ENCODE measurements around the gene C22orf42. TPM values are rescaled to one million over a fixed set of nuclear protein-coding genes. Genes with fewer than 3 reads are reported as not detected.
"Not testable (repeated sequence)": the region's sequence is repeated elsewhere in the genome, so short reads cannot be mapped to it uniquely, and the experiment has no call there.

C22orf42 gene
- total RNA-seq, 1 donor from 2014 or later: not detected

DNA sequence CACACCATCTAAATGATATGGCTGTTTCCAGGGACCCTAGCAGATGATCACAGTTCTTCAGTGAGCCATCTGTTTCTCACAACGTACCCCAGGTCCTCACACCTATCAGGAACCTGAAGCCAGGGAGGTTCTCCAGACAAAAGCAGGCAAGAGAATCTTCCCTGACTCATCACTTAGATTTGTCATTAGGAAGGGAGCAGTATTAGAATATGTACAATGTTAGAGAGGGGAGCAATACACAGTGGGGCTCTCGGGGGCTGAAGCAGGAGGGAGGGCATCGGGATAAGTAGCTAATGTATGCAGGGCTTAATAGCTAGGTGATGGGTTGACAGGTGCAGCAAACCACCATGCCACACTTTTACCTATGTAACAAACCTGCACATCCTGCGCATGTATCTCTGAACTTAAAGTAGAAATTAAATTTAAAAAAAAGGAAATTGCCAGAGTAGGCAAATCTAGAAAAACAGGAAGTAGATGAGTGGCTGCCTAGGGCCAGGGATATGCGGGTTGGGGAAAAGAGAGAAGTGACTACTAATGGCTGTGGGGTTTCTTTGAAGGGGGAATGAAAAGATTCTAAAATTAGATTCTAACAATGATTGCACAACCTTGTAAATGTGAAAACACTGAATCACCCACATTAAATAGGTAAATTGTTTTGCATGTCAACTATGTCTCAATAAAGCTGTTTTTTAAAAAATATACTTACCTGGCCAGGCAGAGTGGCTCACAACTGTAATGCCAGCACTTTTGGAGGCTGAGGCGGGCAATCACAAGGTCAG is 14.4 kb downstream of the C22orf42 start:
- intact Hi-C loops (cut with DNase I): no loop called here
- no peak for DNase-seq
- no peak overlapping the region for H3K27ac ChIP-seq
- H3K4me3 ChIP-seq: no peak overlapping the region
- H3K36me3 ChIP-seq: no peaks in the 10 kb centered on the region
- peaks cover 7% of the 10 kb centered on the region for H3K4me1 ChIP-seq
- TF ChIP-seq, protein P1, sequence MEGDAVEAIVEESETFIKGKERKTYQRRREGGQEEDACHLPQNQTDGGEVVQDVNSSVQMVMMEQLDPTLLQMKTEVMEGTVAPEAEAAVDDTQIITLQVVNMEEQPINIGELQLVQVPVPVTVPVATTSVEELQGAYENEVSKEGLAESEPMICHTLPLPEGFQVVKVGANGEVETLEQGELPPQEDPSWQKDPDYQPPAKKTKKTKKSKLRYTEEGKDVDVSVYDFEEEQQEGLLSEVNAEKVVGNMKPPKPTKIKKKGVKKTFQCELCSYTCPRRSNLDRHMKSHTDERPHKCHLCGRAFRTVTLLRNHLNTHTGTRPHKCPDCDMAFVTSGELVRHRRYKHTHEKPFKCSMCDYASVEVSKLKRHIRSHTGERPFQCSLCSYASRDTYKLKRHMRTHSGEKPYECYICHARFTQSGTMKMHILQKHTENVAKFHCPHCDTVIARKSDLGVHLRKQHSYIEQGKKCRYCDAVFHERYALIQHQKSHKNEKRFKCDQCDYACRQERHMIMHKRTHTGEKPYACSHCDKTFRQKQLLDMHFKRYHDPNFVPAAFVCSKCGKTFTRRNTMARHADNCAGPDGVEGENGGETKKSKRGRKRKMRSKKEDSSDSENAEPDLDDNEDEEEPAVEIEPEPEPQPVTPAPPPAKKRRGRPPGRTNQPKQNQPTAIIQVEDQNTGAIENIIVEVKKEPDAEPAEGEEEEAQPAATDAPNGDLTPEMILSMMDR (IDR thresholded peaks at IDR 0.05): no peak
- peak; percentile 57 to 76 for ATAC-seq
- H3K9me3 ChIP-seq: peaks cover 4% of the 10 kb centered on the region
- H3K27me3 ChIP-seq (ENCODE audit: low read depth): no peaks in the 10 kb centered on the region

DNA sequence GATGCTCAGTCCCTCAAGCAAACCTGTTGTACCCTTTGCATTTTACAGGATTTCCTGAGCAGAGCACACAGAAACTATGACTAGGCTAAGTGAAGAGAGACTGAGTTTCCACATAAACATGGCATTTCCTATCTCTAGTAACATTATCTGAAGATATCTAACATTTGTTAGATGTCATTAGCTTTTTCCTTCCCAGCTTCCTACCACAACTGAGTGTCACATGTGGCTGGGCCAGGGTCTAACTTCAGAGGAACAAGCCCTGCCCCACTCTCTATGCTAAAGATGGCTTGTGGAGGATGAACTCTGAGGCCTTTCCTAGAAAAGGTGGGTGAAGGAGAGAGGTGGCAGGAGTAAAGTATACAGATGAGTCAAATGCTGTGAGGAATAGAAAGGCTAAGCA is 16.5 kb downstream of the C22orf42 start:
- TF ChIP-seq, protein P1 (IDR thresholded peaks at IDR 0.05): no peak
- peaks cover 12% of the 10 kb centered on the region for H3K4me1 ChIP-seq
- DNase-seq (no peak), ATAC-seq (no peak)
- no peaks in the 10 kb centered on the region for H3K27me3 ChIP-seq (ENCODE audit: low read depth)
- H3K27ac ChIP-seq: no peak overlapping the region
- no peak overlapping the region for H3K4me3 ChIP-seq
- peaks cover 4% of the 10 kb centered on the region for H3K9me3 ChIP-seq
- intact Hi-C loops (cut with DNase I): no loop called here
- no peaks in the 10 kb centered on the region for H3K36me3 ChIP-seq

DNA sequence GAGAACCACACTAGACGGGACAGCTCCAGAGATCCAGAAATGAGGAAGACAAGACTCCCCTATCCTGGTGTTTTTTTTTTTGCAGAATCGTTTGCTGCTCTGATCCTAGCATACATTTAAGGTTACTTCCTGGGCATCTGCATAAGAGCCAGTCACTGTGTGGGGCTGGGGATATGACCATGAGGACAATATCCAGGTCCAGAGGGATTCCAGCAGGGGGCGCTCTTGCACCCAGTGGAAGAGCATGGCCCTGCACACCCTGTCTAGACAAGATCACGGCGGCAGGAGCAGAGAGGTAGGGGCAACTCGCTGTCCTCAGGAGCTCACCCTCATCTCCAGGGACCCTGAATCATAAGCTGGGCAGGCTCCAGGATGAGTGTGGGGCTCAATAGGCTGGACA is 18.4 kb downstream of the C22orf42 start:
- H3K27me3 ChIP-seq (ENCODE audit: low read depth); intact Hi-C loops (cut with DNase I); H3K4me3 ChIP-seq; H3K9me3 ChIP-seq; H3K36me3 ChIP-seq; DNase-seq; H3K27ac ChIP-seq: not testable (repeated sequence)
- TF ChIP-seq, protein P1 (IDR thresholded peaks at IDR 0.05): peak; percentile 31
- H3K4me1 ChIP-seq: peaks cover 12% of the 10 kb centered on the region
- ATAC-seq: peak; percentile 70 to 74

DNA sequence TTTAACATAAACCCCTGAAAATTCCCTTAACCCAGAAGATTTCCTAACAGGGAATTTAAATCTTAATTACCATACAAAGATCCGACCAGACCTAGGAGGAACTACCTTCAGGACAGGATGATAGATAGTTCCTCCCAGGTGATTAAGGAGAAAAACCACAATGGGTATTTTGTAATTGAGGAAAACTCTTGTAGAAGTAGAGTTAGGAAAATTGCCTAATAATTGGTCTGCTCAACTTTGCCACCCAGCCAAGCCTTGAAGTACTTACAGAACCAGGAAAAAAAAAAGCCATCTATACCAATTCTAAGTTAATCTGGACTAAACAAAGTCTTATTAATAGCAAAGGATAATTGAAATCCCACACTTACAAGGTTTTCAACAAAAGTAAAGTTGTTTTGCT is 20.5 kb downstream of the C22orf42 start:
- H3K27me3 ChIP-seq (ENCODE audit: low read depth); DNase-seq; ATAC-seq; H3K36me3 ChIP-seq; H3K4me1 ChIP-seq; H3K9me3 ChIP-seq; intact Hi-C loops (cut with DNase I): not testable (repeated sequence)
- H3K27ac ChIP-seq: peak overlapping the region; percentile 8
- peak overlapping the region; percentile 59 for H3K4me3 ChIP-seq

DNA sequence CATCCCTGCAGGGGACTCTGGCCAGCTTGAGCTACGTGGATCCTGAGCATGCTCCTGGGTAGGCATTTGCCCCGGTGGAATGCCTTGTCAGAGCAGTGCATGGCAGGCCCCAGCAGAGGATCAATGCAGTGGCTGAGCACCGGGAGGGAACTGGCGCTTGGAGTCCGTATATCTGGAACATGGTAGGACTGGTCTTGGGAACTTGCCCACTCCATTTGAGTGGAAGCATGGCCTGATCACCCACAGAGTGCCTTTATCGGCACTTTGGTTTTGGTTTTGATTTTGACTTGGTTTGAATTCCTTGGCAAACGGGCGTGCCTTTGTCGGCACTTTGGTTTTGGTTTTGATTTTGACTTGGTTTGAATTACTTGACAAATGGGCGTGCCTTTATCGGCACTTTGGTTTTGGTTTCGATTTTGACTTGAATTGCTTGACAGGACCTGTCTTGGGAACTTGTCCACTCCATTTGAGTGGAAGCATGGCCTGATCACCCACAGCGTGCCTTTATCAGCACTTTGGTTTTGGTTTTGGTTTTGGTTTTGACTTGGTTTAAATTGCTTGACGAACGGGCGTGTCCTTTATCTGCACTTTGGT is 21.3 kb downstream of the C22orf42 start:
- H3K9me3 ChIP-seq; H3K27me3 ChIP-seq (ENCODE audit: low read depth); H3K36me3 ChIP-seq; DNase-seq; H3K4me1 ChIP-seq; intact Hi-C loops (cut with DNase I): not testable (repeated sequence)
- peak; percentile 54 to 73 for ATAC-seq
- H3K27ac ChIP-seq: peak overlapping the region; percentile 75
- peak overlapping the region; percentile 59 for H3K4me3 ChIP-seq

DNA sequence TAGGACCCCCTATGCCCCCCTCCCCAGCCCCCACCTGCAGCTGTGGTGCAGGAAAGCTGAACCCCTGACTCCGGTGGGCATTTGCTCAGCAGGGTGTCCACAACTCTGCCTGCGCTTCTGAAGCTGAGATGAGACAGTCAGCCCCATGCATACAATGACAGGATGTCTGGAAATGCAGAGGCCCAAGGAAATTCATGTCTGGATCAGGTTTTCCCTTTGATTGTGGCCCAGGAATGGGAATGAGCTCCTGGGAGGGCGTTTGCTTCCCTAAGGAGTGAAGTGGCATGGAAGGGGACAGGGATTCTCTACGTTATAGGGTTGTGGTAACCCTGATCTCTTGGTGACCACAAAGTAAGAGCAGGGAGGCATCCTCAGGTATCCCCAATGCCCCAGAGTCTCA is 22.2 kb downstream of the C22orf42 start:
- H3K27me3 ChIP-seq (ENCODE audit: low read depth); intact Hi-C loops (cut with DNase I); H3K4me3 ChIP-seq; H3K4me1 ChIP-seq; ATAC-seq; H3K9me3 ChIP-seq; H3K27ac ChIP-seq; DNase-seq; H3K36me3 ChIP-seq: not testable (repeated sequence)

DNA sequence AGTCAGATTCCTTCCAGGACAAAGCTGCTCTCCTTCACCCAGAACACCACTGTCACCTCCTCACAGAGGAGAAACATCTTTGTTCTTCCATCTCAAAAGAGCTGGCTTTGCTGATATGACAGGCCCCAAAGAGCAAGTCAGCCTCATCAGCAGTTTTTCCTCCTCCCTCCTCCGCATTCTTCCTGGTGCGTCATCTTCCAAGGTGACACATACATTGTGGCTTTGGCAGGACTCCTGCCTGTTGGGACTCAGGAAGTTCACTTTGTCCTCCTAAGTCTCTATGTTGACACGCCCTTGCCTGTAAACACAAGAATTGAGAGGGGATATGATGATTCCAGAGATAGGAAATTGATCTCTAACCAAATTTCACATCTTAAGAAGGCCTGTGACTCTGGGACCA is 23.1 kb downstream of the C22orf42 start:
- H3K4me3 ChIP-seq; intact Hi-C loops (cut with DNase I): not testable (repeated sequence)

DNA sequence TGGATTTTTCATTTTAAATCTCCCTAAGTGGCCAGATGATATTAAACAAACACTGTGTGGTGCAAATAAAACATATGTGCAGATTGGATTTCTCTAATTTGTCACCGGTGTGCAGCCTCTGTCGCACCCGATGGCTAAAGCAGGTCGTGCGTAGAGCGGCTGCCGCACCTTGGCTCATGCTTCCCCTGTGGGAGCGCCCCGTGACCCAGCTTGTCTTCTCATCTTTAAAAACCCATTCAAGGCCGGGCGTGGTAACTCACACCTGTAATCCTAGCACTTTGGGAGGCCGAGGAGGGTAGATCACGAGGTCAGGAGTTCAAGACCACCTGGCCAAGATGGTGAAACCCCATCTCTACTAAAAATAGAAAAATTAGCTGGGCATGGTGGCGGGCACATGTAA is 24.3 kb downstream of the C22orf42 start:
- H3K4me1 ChIP-seq; H3K27me3 ChIP-seq (ENCODE audit: low read depth); H3K9me3 ChIP-seq; ATAC-seq; DNase-seq; intact Hi-C loops (cut with DNase I); H3K27ac ChIP-seq; H3K36me3 ChIP-seq; H3K4me3 ChIP-seq: not testable (repeated sequence)

More for the DNA sequence above, 23.1 kb downstream of the C22orf42 start:
- DNase-seq; H3K36me3 ChIP-seq; H3K27me3 ChIP-seq (ENCODE audit: low read depth); H3K9me3 ChIP-seq; H3K27ac ChIP-seq; H3K4me1 ChIP-seq; ATAC-seq: not testable (repeated sequence)
